KMS-11 (cell line): ENCODE data around the gene ATOSA.

Experiments used
- H2AFZ ChIP-seq: fragments of 200-600 bp; sonication (generic); 2 replicates; pipeline ENCODE4 v1.6.1; 2016; ENCODE audit warnings: antibody characterized with exemption, mixed run types, low read depth
- H3K27ac ChIP-seq: fragments of 200-600 bp; sonication (generic); 2 replicates; pipeline ENCODE4 v1.6.1; 2016; ENCODE audit warnings: mild to moderate bottlenecking, mixed run types
- H3K27me3 ChIP-seq: fragments of 200-600 bp; sonication (generic); 2 replicates; pipeline ENCODE4 v1.6.1; 2017; ENCODE audit warnings: mild to moderate bottlenecking, low read depth, mixed run types, moderate library complexity; ENCODE audit not compliant: insufficient read depth
- H3K36me3 ChIP-seq: fragments of 200-600 bp; sonication (generic); 2 replicates; pipeline ENCODE4 v1.6.1; 2017; ENCODE audit warnings: mild to moderate bottlenecking, mixed run types; ENCODE audit not compliant: insufficient read depth
- H3K4me1 ChIP-seq: fragments of 200-600 bp; sonication (generic); 2 replicates; pipeline ENCODE4 v1.6.1; 2016; ENCODE audit warnings: mild to moderate bottlenecking, low read depth, mixed run types; ENCODE audit not compliant: poor library complexity, severe bottlenecking
- H3K4me2 ChIP-seq: fragments of 200-600 bp; sonication (generic); 2 replicates; pipeline ENCODE4 v1.7.0; 2016; ENCODE audit warnings: mild to moderate bottlenecking, mixed run types
- H3K4me3 ChIP-seq: fragments of 200-600 bp; sonication (generic); IDR thresholded peaks from 2 replicates; pipeline ENCODE4 v1.6.1; 2017; ENCODE audit warnings: low read depth, low read length, mixed read lengths; ENCODE audit not compliant: insufficient read depth
- H3K79me2 ChIP-seq: fragments of 200-600 bp; sonication (generic); 2 replicates; pipeline ENCODE4 v1.6.1; 2016; ENCODE audit warnings: low read depth, mixed run types; ENCODE audit not compliant: insufficient read depth
- H3K9ac ChIP-seq: fragments of 200-600 bp; sonication (generic); 2 replicates; pipeline ENCODE4 v1.6.1; 2016; ENCODE audit warnings: mild to moderate bottlenecking, mixed run types
- H4K20me1 ChIP-seq: fragments of 200-600 bp; sonication (generic); 2 replicates; pipeline ENCODE4 v1.6.1; 2016; ENCODE audit warnings: mild to moderate bottlenecking, mixed run types; ENCODE audit not compliant: insufficient read depth
- CTCF ChIP-seq: fragments of 200-600 bp; sonication (generic); conservative IDR thresholded peaks from 2 replicates; pipeline ENCODE4 v1.6.1; 2017; ENCODE audit warnings: low read depth, mild to moderate bottlenecking, antibody characterized with exemption, low read length, moderate library complexity, mixed read lengths

The ATOSA gene

GRCh38 chr15:52718551-52718950, 39.4 kb upstream of the ATOSA start:
- H3K27ac ChIP-seq: no peak overlapping the region
- no peak overlapping the region for H3K4me2 ChIP-seq
- H3K4me3 ChIP-seq: no peak overlapping the region
- H3K36me3 ChIP-seq: no peaks in the 10 kb centered on the region
- TF ChIP-seq CTCF: no peak
- no peaks in the 10 kb centered on the region for H3K27me3 ChIP-seq
- H2AFZ ChIP-seq: no peak overlapping the region
- H3K4me1 ChIP-seq: no peaks in the 10 kb centered on the region
- H4K20me1 ChIP-seq: no peaks in the 10 kb centered on the region
- no peaks in the 10 kb centered on the region for H3K79me2 ChIP-seq
- H3K9ac ChIP-seq: no peak overlapping the region

- Histone ChIP-seq H3K9ac (no peak overlapping the region), H3K4me2 (no peak overlapping the region), H4K20me1 (no peaks in the 10 kb centered on the region), H3K36me3 (no peaks in the 10 kb centered on the region), H3K27me3 (no peaks in the 10 kb centered on the region), H3K79me2 (no peaks in the 10 kb centered on the region), H2AFZ (no peak overlapping the region), H3K4me3 (no peak overlapping the region), H3K4me1 (no peaks in the 10 kb centered on the region), H3K27ac (no peak overlapping the region)
- TF ChIP-seq CTCF: no peak
Observed at GRCh38 chr15:52717924-52718323, 38.7 kb upstream of the ATOSA start.

- H3K27ac ChIP-seq: no peak overlapping the region
- H3K4me2 ChIP-seq: no peak overlapping the region
- H3K27me3 ChIP-seq: no peaks in the 10 kb centered on the region
- H3K79me2 ChIP-seq: no peaks in the 10 kb centered on the region
- H3K36me3 ChIP-seq: no peaks in the 10 kb centered on the region
- H3K4me3 ChIP-seq: no peak overlapping the region
- H4K20me1 ChIP-seq: no peaks in the 10 kb centered on the region
- no peak overlapping the region for H2AFZ ChIP-seq
- no peak overlapping the region for H3K9ac ChIP-seq
- no peaks in the 10 kb centered on the region for H3K4me1 ChIP-seq
- TF ChIP-seq CTCF: no peak
Observed at GRCh38 chr15:52717481-52717880, 38.3 kb upstream of the ATOSA start.

- Histone ChIP-seq H3K4me1 (no peaks in the 10 kb centered on the region), H3K4me3 (no peak overlapping the region), H4K20me1 (no peaks in the 10 kb centered on the region), H3K4me2 (no peak overlapping the region), H2AFZ (no peak overlapping the region), H3K79me2 (no peaks in the 10 kb centered on the region), H3K27me3 (no peaks in the 10 kb centered on the region), H3K36me3 (no peaks in the 10 kb centered on the region), H3K27ac (no peak overlapping the region), H3K9ac (no peak overlapping the region)
- no peak for TF ChIP-seq CTCF
Observed at GRCh38 chr15:52716536-52716935, 37.3 kb upstream of the ATOSA start.

- H3K79me2 ChIP-seq: no peaks in the 10 kb centered on the region
- H2AFZ ChIP-seq: no peak overlapping the region
- no peaks in the 10 kb centered on the region for H4K20me1 ChIP-seq
- no peak overlapping the region for H3K4me3 ChIP-seq
- H3K36me3 ChIP-seq: no peaks in the 10 kb centered on the region
- TF ChIP-seq CTCF: no peak
- H3K27me3 ChIP-seq: no peaks in the 10 kb centered on the region
- H3K27ac ChIP-seq: no peak overlapping the region
- no peak overlapping the region for H3K9ac ChIP-seq
- H3K4me2 ChIP-seq: no peak overlapping the region
- peaks cover 6% of the 10 kb centered on the region for H3K4me1 ChIP-seq
Observed at GRCh38 chr15:52715411-52715810, 36.2 kb upstream of the ATOSA start.
